DMS79 treated with DMSO at 0.1 percent for 48 hours (cell line): ENCODE measurements around the gene FBXL4.

Experiments used
- DNase-seq: peaks from one replicate; lab custom pipeline; 2025; lab: John Stamatoyannopoulos, UW

Gene FBXL4

DNA sequence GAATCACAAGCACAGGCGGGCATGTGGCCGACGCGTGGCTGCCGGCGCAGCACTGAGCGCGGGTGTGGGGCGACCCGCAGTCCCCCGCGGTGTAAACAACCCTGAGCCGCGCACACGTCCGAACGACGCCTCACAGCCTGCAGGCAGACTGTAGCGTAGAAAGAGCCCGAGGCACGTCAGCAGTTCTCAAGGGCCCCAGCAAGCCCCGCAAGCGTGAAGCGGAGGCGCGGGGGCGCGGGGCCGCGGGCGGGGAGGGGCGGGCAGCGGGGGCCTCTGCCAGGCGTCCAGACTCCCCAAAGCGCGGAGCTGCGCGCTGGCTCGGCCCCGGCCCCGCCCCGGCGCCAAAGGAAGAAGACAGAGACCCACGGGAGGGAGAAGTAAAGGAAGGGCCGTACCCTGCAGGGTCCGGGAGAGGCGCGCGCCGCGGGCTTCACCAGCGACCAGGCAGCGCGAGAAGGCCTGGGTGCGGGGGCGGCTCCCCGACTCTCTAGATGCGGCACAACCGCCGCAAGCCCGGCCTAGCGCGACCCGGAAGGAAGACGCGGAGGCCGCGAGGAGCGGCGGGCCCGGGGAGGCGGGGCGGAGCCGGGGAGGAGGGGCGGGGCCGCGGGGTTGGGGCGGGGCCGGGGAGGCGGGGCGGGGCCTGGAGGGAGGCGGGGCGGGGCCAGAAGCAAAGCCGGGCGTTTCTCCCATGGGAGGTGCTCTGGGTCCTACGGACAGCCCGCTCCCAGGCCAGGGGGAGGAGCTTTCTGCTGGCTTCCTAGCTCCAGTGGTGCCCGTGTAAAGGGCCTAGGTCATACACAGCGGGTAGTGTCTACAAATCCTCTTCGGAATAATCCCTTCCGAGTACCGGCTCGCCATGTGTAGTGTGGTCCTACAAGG is at the start of gene FBXL4:
Gene FBXL4 (minus strand): TSS at position 536 of the 882 bp plus-strand sequence. CDS start 20,958 bp downstream, outside the sequence.
- peak; percentile 54 for DNase-seq

DNA sequence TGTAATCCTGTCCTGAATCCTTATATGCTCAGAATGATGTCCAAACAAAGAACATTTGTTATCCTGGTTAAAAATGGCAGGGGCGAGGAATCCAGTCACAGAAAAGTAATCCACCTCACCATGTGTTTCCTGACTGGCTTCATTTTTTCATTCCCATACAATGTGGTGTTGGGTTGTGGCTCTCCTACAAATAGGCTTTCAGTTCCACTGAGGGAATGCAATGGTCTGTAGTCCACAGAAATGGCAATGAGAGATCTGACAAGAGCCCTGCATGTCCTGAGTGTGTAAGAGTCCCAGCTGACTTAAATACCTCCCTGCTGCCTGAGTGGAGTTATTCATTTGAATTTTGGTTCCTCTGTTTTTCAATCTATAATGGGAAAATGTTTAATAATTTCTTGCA is 47.4 kb upstream of the FBXL4 start:
- no peak for DNase-seq

DNA sequence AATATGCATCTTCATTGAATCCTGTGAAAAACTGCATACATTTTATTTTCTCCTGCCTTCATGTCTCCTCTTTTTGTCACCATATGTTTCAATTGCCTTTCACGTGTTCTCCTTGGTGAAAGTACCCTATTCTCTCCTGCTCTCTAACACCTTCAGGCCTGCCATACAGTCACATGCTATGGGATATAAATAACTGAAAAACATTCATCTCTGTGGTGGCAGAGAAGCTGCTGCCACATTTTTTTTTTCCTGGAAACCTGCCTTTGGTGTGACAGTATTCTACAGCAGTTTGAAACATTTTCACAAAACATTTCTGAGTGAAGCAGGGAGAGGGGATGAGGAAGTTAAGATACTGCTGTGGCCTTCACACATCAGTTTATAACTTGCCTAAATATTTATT is 44.8 kb upstream of the FBXL4 start:
- no peak for DNase-seq

DNA sequence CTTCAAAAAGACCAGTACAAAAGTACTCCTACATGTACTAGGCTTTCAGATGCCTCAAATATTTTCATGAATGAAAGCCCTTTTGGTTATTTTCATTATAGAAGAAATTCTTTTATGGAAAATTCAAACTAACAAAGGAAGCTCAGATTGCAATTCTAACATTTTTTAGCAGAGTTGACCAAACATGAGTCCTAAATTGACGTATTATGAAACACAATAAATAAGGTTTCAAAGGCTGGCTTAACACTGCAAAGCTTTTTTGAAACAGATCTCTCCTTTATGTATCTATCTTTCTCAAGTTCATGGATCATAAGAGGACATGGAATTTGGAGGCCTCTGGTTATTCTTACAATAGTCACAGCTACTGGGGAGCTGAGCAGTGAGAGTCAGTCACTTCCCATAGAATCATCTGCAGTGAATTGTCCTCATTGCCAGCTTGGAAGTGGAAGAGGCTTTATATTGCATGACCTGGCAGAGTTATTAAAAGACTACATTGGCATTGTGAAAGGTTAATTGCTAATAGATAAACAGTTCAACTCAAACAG is 38.4 kb upstream of the FBXL4 start:
- DNase-seq = no peak

DNA sequence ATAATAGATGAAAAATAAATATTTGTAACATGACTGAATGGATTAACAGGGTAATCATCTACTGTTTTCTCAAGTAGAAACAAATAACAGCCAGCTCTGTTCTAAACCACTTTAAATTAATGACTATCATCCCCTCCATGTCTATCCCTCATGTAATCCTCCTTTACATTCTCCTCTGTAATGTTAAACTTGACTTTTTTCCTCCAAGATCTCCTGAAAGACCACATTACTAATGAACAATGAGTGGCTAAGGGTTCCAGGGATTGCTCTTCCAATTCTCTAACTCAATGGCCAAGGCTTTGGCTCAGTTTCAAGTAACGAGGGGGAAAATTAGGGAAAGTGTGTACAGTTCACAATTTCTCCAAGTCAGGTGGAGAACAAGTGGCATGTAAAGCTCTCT is 37.6 kb upstream of the FBXL4 start:
- DNase-seq = no peak

DNA sequence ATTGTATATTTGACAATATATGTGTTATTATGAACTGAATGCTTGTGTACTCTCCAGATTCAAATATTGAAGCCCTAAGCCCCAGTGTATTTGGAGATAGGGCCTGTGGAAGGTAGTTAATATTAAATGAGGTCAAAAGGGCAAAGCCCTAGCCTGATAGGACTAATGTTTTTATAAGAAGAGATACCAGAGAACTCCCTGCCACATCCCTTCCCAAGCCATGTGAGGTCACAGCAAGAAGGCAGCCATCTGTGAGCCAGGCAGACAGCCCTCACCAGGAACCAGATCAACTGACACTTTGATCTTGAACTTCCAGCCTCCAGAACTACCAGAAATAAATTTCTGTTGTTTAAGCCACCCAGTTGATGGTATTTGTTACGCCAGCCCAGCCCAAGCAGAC is 36.4 kb upstream of the FBXL4 start:
- DNase-seq = no peak

DNA sequence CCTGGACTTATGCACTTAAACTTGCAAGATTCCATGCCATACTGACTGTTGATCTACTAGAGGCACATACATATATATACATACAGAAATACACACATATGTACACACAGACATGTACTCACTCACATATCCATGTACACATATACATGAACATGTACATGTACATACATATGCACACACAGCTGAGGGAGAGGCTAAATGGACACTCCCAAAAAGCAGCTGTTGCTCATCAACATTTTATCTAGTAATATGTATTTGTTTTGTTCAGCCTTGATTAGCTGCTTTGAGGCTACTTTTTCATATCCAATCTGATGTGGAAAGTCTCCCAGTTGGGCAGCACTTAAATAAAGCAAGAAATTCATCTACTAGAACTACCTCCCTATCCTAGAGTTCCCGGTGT is 33.7 kb upstream of the FBXL4 start:
- DNase-seq = no peak

DNA sequence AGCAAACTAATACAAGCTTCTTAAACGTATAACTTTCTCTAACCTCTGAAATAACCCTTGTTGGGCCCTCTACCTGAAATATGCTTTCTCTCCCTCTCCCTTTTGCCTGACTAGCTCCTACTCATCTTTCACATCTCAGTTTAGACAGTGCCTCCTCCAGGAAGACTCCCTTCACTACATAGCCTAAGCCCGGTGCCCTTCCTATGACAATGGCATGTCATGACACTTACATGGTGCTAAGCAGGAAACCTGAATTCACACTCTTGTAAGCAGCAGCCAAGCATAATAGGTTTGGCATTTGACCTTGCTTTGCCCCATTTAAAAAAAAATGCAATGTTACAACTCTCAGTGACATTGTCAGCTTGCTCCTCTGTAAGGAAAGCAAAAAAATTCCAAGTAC is 33.1 kb upstream of the FBXL4 start:
- no peak for DNase-seq

DNA sequence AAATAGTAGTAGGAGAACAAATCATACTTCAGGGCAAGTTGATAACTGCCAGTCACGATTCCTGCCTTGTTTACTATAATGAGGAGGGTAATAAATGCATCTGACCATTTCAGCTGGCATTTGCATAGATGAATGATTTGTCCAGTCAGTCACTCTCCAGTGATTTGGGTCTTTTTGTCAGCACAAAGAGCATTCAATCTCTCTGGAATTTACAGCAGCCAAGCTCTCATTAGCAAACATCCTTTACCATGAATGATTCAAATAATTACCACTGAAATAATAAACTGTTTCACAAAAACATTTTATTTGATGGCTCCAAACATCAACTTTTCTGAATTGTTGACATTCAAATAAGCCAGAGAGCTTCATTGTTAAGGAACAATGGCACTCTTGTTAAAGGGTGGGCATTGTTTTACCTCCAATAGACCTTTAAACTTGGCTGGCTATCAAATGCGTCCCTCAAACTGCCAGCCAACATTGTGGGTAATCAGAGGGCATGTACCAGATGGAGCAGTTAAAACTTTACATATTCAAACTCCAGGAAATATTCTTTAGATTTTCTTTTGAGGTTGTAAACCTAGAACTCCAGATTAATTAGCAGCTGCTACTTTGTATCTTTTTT is 30.0 kb upstream of the FBXL4 start:
- no peak for DNase-seq

DNA sequence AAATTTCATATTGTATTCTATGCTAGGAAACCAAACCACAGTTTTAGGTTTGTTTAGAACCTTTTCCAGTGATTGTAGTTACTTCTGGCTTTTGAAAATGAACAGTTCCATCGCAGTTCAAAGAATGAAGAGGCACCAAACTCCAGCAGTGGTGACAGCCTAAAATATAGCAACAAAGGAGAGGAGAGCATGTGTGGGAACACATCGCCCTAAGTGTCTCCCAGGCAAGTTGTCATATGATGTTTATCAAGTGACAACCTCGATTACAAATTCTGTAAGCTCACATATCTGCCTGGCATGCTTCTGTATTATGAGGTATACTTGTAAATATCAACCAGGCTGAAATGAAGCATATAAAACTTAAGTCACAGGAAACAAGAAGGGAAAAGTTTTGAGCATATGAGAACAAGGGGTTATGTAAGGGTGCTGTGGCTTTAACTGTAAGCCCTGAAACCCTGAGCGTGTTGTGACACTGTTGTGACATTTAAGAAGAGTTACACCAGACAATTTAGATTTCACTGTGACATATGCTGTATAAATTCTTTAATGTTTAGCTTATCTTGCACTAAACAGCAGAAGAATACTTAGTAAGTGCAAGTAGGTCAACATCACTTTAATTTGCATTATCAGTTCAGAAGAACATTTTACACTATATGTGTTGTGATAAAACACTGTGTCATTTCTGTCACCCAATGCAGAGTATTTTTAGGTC is 29.1 kb upstream of the FBXL4 start:
- DNase-seq = no peak

DNA sequence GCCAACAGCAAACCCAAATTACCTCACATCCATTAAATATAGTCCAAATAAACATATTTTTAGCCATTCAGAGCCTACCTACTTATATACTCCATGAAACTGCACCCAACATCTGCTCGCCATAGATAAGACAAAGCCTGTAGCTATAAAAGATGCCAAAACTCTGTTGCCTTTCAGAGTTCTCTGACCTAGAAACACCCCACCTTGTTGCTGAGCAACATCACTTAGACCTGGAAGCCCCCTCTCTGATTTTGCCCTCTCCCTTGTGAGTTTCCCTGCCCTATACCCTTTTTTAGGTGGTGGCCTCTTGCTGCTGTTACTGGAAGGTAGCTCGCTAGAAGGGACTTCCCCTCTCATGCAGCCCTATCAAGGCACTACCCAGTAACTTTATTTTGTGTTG is 27.7 kb upstream of the FBXL4 start:
- no peak for DNase-seq

DNA sequence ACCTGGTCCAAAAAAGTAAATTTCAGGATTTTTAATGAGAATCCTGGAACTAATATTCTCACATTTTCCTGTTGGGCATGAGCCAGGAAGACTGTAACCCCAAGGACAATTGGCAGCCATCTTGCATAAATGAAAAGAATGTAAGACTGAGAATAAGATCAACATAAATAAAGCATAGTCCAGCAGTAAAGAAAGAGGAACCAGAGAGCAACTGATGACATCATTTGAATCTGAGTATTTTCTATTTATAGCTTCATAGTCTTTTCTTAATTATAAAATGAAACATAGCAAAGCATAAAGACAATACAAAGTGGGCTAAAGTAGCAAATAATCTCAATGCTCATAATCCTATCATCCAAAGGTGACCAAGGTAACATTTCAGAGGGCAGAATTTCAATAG is 26.6 kb upstream of the FBXL4 start:
- DNase-seq = no peak

DNA sequence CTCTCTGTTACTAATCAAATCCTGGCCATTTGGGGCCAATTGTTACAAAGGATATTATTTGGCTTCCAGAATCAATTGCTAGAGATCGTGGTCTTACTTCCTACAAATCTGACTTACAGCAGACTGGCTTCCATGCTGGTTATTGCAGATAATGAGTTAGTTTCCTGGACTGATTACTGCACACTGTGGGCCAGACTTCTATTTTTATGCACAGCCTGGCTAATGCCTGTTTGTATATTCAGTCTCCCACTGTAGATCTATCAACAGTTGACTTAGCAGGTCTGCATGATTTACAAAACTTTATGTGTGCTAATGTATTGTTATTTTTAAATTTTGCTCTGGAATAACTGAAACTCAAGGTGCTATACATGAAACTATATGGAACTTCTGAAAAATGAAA is 25.8 kb upstream of the FBXL4 start:
- no peak for DNase-seq

DNA sequence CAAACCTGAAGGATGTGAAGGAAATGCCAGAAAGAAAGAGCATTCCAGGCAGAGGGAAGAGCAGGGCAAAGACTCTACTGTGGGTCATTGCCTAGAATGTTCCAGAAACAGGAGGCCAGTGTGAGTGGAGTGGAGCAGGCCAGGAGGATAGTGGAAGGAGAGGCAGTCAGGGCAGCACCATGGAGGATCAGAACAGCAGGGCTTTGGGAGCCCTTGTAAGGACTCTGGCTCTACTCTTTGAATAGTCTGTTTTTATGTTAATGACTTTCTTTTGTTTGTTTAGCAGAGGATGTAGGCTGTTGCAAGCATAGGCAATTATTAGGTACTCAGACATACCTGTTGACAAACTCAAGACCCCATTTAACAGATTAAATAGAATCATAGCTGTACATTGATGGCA is 23.6 kb upstream of the FBXL4 start:
- no peak for DNase-seq

DNA sequence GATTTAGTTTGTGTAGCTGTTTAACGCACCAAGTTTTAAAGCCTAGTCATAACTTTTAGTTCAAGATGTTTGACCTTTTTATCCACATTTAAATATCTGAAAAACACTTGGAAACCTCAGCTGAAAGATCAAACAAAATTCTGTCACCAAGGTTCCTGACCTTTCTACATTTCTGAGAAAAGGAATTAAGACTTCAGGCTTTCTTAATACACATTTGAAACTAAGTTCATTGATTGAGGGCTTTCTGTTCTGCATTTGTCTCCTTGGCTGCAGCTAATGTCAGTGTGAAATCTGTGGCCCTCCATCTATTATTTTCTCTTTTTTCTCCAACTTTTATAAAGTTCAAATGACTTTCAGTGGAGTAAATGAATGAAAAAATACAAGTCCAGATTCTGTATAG is 22.7 kb upstream of the FBXL4 start:
- DNase-seq = no peak

DNA sequence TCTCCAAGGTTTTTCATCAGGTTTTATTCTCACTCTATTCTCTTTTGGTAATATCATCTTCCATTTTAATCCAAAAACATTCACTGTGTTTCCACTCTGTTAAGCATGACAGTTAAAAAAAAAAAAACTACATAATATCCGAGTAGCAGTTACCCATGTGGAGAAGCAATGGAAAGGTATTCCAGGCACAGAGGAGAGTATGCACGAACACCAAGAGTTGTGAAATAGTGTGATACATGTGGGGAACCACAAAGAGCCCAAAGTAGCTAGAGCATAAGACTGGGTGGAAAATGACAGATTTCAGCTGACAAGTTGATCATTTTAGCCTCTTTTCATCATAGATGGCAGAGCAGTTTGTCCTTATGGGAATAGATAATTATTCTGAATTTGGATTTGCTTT is 19.9 kb upstream of the FBXL4 start:
- DNase-seq = no peak

DNA sequence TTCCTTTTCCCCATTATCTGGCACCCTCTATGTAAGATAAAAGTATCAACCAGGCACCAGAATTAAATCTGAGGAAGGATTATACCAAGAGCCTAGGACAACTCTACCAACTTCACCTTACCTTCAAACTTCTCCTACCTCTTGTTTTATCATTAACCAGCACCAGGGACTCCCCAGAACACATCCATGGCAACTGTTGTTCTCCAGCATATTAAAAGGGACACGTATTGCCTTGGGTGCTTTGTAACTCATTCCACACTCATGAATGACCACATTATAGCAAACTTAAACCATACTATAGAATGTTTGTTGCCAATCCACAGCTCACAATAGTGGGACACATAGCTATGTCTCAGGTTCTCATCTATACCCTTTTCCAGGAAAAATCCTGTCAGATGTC is 11.9 kb upstream of the FBXL4 start:
- no peak for DNase-seq

DNA sequence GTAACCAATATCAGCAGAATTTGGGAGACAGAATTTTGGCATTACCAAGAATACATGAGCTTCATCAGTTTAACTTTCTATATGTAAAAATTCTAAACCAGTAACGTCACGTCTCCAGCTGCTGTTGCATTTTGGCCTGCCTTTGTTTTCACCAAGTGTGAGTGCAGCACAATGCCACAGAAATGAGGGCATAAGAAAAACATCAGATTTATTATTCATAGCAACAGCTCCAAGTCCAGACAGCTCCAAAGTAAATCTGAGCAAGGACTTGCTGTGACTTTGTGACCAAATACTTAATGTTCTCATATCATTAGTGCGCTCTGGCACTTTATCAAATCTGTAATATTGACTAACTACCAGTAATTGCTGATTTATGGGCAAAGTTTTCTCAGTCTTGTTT is 11.0 kb upstream of the FBXL4 start:
- no peak for DNase-seq

DNA sequence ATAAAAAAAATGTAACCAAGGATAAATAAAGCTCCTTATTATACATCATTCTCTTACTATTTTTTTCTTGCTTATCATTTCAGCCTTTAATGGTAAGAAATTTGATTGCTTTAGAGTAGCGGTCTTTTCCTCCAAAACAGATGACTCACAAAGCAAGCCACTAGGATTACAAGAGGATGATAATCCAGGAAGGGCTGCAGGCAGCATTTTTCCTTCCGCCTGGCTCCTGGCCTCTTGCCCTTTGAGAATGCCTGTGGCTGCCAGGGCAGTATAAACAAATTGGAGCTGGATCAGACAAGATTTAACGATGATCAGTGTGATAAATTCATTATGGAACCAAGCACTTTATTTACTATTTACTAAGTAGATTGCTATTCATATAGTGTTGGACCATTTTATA is 9.7 kb upstream of the FBXL4 start:
- no peak for DNase-seq

DNA sequence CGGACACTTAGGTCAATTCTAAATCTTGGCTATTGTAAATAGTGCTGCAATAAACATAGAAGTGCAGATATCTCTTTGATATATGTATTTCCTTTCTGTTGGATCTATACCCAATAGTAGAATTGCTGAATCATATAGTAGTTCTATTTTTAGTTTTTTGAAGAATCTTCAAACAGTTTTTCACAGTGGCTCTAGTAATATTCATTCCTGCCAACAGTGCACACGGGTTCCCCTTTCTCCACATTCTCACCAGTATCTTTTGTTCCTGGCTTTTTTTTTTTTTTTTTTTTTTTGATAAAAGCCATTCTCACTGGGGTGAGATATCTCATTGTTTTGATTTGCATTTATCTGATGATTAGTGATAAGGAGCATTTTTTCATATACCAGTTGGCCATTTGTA is 1.8 kb upstream of the FBXL4 start:
- DNase-seq = no peak

DNA sequence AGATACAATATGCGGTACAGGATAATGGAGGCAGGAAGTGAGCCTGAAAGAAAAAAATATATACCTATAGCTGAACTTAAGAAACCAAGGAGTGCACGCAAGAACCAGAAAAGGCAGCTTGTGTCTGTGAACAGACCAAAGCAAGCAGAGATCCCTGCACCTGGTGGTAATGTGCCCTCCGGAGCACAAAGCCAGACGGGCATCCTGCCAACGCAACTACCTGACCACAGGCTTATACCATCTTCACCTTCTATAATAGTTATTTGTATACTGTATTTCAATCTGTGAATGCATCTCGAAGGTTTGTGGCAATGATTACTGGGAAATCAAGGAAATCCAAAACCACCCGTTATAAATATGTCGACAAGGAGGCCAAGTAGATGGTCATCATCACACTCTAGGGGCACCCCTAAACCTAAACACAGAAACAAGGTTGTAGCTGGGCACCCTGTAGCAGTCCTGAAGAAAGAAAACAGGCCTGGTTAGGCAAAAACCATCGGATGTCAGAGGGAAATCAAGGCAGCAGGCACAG is 801 bp downstream of the FBXL4 start:
- peak; percentile 78 for DNase-seq

DNA sequence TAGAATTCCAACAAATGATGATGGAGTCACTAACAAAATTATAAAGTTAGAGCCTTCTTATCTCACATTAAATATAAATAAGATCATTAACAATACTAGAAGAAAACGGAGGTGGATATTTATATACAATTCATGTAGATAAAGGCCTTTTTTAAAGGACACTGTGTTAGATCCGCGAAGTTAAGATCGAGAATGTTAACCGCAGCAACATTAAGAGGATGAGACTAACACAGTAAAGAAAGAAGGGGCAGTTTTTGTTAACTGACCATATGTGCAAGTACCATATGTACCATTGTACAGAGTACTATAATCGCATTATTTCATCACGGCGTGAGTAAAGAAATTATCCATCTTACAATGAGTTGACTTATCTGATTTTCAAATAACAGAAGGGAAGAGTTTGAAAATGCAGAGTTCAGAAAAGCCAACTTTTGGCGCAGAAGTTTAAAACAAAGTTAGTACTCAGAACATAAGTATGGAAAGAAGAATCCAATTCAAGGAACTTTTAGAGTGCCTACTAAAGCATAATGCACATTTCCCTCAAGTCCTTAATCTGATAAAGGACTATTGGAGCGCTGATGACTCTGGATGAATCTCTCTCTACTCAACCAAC is 1.4 kb downstream of the FBXL4 start:
- DNase-seq = no peak
